Esophagus squamous epithelium (tissue), 5 donors: ENCODE data around the gene SMARCE1. TPM values are rescaled to one million over a fixed set of nuclear protein-coding genes. Genes with fewer than 3 reads are reported as not detected.

ENCODE experiments used
- DNase-seq: peaks from one replicate; lab custom pipeline; 2025; lab: John Stamatoyannopoulos, UW
- H3K27ac ChIP-seq, 4 donors: fragments of 200-600 bp; sonication (generic); one replicate each; pipeline ENCODE4 v1.5.1; 2016 to 2019; ENCODE audit warnings: mild to moderate bottlenecking in 1 of 4
- H3K27me3 ChIP-seq, 4 donors: fragments of 200-600 bp; sonication (generic); 1 replicate in 3 of 4; 2 replicates in 1 of 4; pipeline versions ENCODE4 v1.5.1 to v1.6.0; 2017 to 2021; ENCODE audit warnings: antibody characterized with exemption in 1 of 4
- H3K36me3 ChIP-seq, 3 donors: fragments of 200-600 bp; sonication (generic); one replicate each; pipeline ENCODE4 v1.5.1; 2016 to 2019
- H3K4me1 ChIP-seq, 3 donors: fragments of 200-600 bp; sonication (generic); one replicate each; pipeline ENCODE4 v1.5.1; 2017 to 2019
- H3K4me3 ChIP-seq, 4 donors: fragments of 200-600 bp; sonication (generic); 1 replicate in 3 of 4; 2 replicates in 1 of 4; pipeline ENCODE4 v1.5.1; 2016 to 2019; ENCODE audit warnings: mild to moderate bottlenecking in 2 of 4, moderate library complexity in 1 of 4
- H3K9me3 ChIP-seq, 3 donors: fragments of 200-600 bp; sonication (generic); one replicate each; pipeline ENCODE4 v1.5.1; 2016 to 2019
- POLR2A ChIP-seq, 4 donors: fragments of 450-650 bp; IDR thresholded peaks; one replicate each; pipeline ENCODE4 v1.6.1; 2017; ENCODE audit warnings: antibody characterized with exemption in 4 of 4, mild to moderate bottlenecking in 4 of 4, moderate library complexity in 3 of 4
- WGBS, 2 donors: methylation state at CpG; one replicate each; pipeline ENCODE4 v1.1.5; 2018; 5-methylcytosine and 5-hydroxymethylcytosine counted together
- intact Hi-C: fragments of 100-400 bp; cut with DNase I; formaldehyde crosslinking; loops from one replicate; pipeline ENCODE4 v1.15.0; 2022
- total RNA-seq, 4 donors: library from RNA; depleted of rRNA; stranded (reverse); fragments of >200 nt; gene quantifications; one replicate each; pipeline ENCODE4 v1.1.0, GENCODE V29; 2016
- TF ChIP-seq, protein P1 (sequence below), 6 experiments: fragments of 450-650 bp in 4 of 6; fragments of 200-600 bp in 2 of 6; sonication (generic) in 2 of 6; IDR thresholded peaks; one replicate each; pipeline ENCODE4 v1.5.1; 2016 to 2019; ENCODE audit warnings: antibody characterized with exemption in 6 of 6, mild to moderate bottlenecking in 4 of 6, moderate library complexity in 4 of 6
- donor health status: DM: yes; HTN: yes; CAD: no.

The SMARCE1 gene
- total RNA-seq, 4 donors from 2014 or later = 47.2 to 89.3 (median 62.5) TPM

DNA sequence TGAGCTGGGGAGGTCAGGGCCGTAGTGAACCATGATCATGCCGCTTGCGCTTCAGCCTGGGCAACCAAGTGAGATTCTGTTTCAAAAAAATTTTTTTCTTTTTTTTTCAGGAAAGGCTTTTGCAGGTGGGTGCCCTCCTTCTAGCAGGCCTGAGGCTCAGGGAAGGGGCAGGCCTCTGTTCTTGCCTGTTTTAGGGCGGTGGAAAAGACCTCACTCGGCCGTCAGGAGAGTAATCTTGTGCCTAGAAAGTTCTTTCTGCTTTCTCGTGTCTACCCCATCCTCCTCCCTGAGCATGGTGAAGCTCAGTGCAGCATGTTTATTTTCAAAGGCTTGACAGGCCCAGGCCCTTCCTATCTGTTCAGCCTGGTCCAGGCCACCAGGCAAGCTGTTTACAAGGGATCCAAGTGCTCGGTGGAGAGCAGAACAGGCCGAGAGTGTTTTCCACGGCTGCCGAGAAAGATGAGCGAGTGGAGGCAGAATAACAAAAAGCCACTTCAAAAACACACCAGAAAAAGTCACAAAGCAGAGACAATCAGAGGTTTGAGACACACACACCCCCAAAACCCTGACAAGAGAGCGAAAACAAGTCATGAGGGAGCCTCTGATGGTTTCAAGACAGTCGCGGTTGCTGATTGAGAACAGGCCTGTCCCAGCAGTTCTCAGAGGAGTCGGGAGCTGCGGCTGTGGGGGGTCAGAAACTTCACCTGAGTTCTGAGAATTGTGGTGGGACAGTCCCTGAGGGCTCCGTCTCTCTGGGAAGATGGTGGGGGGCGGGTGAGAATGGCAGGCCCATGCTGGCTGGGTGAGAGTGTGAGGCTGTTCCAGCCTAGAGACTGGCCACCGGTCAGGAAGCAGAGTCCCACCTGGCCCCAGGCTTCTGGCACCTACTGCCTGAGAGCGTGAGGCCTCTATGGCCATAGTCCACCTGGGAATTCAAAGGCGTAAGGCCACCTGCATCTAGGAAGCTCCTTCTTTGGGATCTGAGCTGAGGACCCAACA, 44.9 kb downstream of the SMARCE1 start:
- intact Hi-C loops = no loop called here
- WGBS, 2 donors = 76 to 86% methylated on average over 16 to 17 of the region's 22 CpGs

DNA sequence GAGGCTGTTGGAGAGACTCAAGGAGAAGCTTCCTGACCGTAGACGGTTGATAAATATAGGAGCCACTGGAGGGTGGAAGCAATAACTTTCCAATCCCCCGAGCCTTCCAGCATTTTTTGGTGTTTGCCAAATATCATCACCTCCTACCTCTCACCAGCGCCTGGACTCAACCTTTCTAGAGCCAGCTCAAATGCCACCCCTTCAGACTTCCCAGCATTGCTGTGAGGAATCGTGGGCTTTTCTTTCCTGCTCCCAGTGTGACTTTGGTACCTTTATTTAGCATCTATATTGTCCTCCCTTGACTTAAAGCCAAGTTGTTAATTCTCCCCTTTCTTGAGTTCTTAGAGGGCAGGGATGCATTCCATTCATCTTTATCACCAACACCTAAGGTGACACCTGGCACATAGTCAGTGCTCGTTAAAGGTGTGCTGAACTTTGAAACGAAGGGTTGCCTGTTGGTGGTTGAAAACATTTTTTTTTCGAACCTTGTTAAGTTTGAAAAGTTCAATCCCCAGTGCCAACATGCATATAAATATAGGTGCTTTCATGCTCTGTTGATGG, 47.1 kb downstream of the SMARCE1 start:
- Histone ChIP-seq H3K27ac (no peak overlapping the region), H3K27me3 (no peaks in the 10 kb centered on the region), H3K4me1 (peaks cover 0 to 23% (median 0%) of the 10 kb centered on the region in 3 donors), H3K9me3 (no peaks in the 10 kb centered on the region), H3K4me3 (no peak overlapping the region), H3K36me3 (no peaks in the 10 kb centered on the region)
- TF ChIP-seq POLR2A (IDR thresholded peaks at IDR 0.05) = no peak
- TF ChIP-seq, protein P1, sequence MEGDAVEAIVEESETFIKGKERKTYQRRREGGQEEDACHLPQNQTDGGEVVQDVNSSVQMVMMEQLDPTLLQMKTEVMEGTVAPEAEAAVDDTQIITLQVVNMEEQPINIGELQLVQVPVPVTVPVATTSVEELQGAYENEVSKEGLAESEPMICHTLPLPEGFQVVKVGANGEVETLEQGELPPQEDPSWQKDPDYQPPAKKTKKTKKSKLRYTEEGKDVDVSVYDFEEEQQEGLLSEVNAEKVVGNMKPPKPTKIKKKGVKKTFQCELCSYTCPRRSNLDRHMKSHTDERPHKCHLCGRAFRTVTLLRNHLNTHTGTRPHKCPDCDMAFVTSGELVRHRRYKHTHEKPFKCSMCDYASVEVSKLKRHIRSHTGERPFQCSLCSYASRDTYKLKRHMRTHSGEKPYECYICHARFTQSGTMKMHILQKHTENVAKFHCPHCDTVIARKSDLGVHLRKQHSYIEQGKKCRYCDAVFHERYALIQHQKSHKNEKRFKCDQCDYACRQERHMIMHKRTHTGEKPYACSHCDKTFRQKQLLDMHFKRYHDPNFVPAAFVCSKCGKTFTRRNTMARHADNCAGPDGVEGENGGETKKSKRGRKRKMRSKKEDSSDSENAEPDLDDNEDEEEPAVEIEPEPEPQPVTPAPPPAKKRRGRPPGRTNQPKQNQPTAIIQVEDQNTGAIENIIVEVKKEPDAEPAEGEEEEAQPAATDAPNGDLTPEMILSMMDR (IDR thresholded peaks at IDR 0.05) = no peak
- WGBS, 2 donors = 63 to 69% methylated on average over 8 of the region's 8 CpGs
- no peak for DNase-seq
- intact Hi-C loops = no loop called here

More for the DNA sequence above, 44.9 kb downstream of the SMARCE1 start:
- H3K27ac ChIP-seq = peak overlapping the region in 2 of 4 donors; percentile 3 to 30
- H3K36me3 ChIP-seq = no peaks in the 10 kb centered on the region
- DNase-seq = no peak
- H3K4me1 ChIP-seq = peaks cover 0 to 36% (median 0%) of the 10 kb centered on the region in 3 donors
- H3K27me3 ChIP-seq = no peaks in the 10 kb centered on the region
- H3K9me3 ChIP-seq = no peaks in the 10 kb centered on the region
- TF ChIP-seq, protein P1 (IDR thresholded peaks at IDR 0.05) = no peak
- TF ChIP-seq POLR2A (IDR thresholded peaks at IDR 0.05) = no peak
- H3K4me3 ChIP-seq = no peak overlapping the region

DNA sequence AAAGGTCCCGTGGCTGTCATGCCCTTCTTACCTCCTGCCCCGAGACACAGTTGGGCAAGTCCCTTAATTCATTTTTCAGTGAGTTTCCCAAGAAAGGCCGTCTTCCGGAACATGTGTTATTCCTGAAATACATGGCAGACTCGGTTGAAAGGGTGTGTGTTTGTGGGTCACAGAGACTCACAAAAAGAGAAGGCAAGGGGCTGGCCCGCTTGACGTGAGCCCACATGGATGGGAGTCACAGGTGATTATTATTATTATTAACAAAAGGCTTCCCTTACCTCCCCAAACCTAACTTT, 48.2 kb downstream of the SMARCE1 start:
- Histone ChIP-seq H3K27me3 (no peaks in the 10 kb centered on the region), H3K36me3 (no peaks in the 10 kb centered on the region), H3K27ac (peak overlapping the region in 2 of 4 donors; percentile 45 to 51), H3K9me3 (no peaks in the 10 kb centered on the region), H3K4me1 (peaks cover 0 to 23% (median 0%) of the 10 kb centered on the region in 3 donors), H3K4me3 (no peak overlapping the region)
- TF ChIP-seq, protein P1 (IDR thresholded peaks at IDR 0.05) = no peak
- no peak for TF ChIP-seq POLR2A (IDR thresholded peaks at IDR 0.05)
- WGBS, 2 donors = 69 to 82% methylated on average over 6 to 7 of the region's 7 CpGs
- intact Hi-C loops = no loop called here
- no peak for DNase-seq

- H3K4me3 ChIP-seq = no peak overlapping the region
- H3K36me3 ChIP-seq = no peaks in the 10 kb centered on the region
- no peak for DNase-seq
- H3K4me1 ChIP-seq = peaks cover 0 to 23% (median 0%) of the 10 kb centered on the region in 3 donors
- no peaks in the 10 kb centered on the region for H3K9me3 ChIP-seq
- intact Hi-C loops = no loop called here
- no peaks in the 10 kb centered on the region for H3K27me3 ChIP-seq
- TF ChIP-seq POLR2A (IDR thresholded peaks at IDR 0.05) = no peak
- TF ChIP-seq, protein P1 (IDR thresholded peaks at IDR 0.05) = no peak
- H3K27ac ChIP-seq = peak overlapping the region in 3 of 4 donors; percentile 11 to 51 (median 45)
- WGBS, 2 donors = 51 to 70% methylated on average over 19 to 20 of the region's 20 CpGs
Measured at GRCh38 chr17:40598619-40599467, 48.8 kb downstream of the SMARCE1 start.
